Muscle layer of duodenum (tissue), 2 donors: ENCODE data around the gene HPS3.
A peak's percentile ranks its signal among the peaks of the same experiment; 100 is the strongest.
"Not testable (repeated sequence)": the region's sequence is repeated elsewhere in the genome, so short reads cannot be mapped to it uniquely, and the experiment has no call there.

Source experiments
- H3K27ac ChIP-seq: one replicate; pipeline ENCODE4 v1.7.0; 2013; ENCODE audit warnings: mild to moderate bottlenecking, low read length
- H3K27me3 ChIP-seq: one replicate; pipeline ENCODE4 v1.7.0; 2013; ENCODE audit warnings: low read depth, mild to moderate bottlenecking, control low read depth, low read length
- H3K36me3 ChIP-seq, 2 donors: one replicate each; pipeline ENCODE4 v1.7.0; 2013; ENCODE audit warnings: low read length in 2 of 2, control low read depth in 1 of 2, mild to moderate bottlenecking in 1 of 2; ENCODE audit not compliant: insufficient read depth in 2 of 2, control insufficient read depth in 1 of 2
- H3K4me1 ChIP-seq, 2 donors: one replicate each; pipeline ENCODE4 v1.7.0; 2013; ENCODE audit warnings: low read length in 2 of 2, mild to moderate bottlenecking in 2 of 2, control low read depth in 1 of 2, moderate library complexity in 1 of 2; ENCODE audit not compliant: insufficient read depth in 2 of 2, control insufficient read depth in 1 of 2
- H3K4me3 ChIP-seq, 2 donors: one replicate each; pipeline ENCODE4 v1.7.0; 2013; ENCODE audit warnings: low read length in 2 of 2, low read depth in 1 of 2, mild to moderate bottlenecking in 1 of 2
- H3K9me3 ChIP-seq, 2 donors: one replicate each; pipeline ENCODE4 v1.7.0; 2013; ENCODE audit warnings: low read length in 2 of 2, control low read depth in 1 of 2, mild to moderate bottlenecking in 1 of 2; ENCODE audit not compliant: control insufficient read depth in 1 of 2
- donor health status: healthy.

The HPS3 gene

GRCh38 chr3:149215515-149215914, 86.1 kb downstream of the HPS3 start:
- H3K4me3 ChIP-seq: no peak overlapping the region
- H3K27me3 ChIP-seq: no peaks in the 10 kb centered on the region
- no peaks in the 10 kb centered on the region for H3K36me3 ChIP-seq
- H3K9me3 ChIP-seq: no peaks in the 10 kb centered on the region
- no peak overlapping the region for H3K27ac ChIP-seq
- peaks cover 0 to 5% of the 10 kb centered on the region in 2 donors for H3K4me1 ChIP-seq

DNA sequence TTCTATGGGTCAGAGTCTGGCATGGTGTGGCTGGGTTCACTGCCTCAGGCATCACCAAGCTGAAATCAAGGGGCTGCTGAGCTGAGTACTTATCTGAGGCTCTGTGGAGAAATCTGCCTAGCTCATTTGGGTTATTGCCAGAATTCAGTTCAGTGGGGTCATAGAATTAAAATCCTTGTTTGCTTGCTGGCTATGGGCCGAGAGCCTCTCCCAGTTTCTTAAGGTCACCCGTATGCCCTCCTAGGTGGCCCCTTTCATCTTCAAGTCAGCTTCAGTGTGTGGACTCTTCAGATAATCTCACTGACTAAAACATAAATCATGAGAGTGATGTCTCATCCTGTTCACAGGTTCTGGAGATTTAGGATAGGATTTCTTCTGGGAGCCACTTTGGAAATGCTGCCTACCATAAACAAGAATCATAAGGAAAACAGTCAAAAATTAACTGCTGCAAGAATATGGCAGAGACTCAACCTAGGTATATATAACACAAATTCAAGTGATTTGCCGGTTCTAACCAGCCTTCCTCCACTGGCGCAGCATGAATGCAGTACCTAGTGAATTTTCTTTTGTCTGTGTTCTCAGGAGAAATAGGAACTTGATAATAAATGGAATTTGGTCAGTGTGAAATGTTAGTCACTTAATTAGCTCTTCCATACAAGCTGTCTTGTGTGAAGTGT, 86.9 kb downstream of the HPS3 start:
- H3K9me3 ChIP-seq: no peaks in the 10 kb centered on the region
- no peaks in the 10 kb centered on the region for H3K36me3 ChIP-seq
- H3K4me3 ChIP-seq: no peak overlapping the region
- H3K4me1 ChIP-seq: peaks cover 0 to 5% of the 10 kb centered on the region in 2 donors
- H3K27ac ChIP-seq: peak overlapping the region; percentile 0
- H3K27me3 ChIP-seq: no peaks in the 10 kb centered on the region

GRCh38 chr3:149217347-149217746, 87.9 kb downstream of the HPS3 start:
- Histone ChIP-seq H3K27ac (no peak overlapping the region), H3K4me3 (no peak overlapping the region), H3K36me3 (no peaks in the 10 kb centered on the region)

DNA sequence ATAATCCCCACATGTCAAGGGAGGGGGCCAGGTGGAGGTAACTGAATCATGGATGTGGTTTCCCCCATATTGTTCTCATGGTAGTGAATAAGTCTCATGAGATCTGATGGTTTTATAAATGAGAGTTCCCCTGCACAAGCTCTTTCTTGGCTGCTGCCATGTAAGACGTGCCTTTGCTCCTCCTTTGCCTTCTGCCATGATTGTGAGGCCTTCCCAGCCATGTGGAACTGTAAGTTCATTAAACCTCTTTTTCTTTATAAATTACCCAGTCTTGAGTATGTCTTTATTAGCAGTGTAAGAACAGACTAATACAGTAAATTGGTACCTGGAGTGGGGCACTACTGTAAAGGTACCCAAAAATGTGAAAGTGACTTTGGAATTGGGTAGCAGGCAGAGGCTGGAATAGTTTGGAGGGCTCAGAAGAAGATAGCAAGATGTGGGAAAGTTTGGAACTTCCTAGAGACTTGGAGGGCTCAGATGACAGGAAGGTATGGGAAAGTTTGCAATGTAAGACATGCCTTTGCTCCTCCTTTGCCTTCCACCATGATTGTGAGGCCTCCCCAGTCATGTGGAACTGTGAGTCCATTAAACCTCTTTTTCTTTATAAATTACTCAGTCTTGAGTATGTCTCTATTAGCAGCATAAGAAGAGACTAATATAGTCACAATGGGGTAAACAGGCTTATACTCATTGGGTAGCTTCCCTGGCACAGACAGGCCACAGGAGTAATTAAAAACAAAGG, 90.1 kb downstream of the HPS3 start:
- not testable (repeated sequence) for H3K27ac ChIP-seq, H3K4me3 ChIP-seq, H3K9me3 ChIP-seq, H3K36me3 ChIP-seq, H3K27me3 ChIP-seq, H3K4me1 ChIP-seq

More at GRCh38 chr3:149217347-149217746, 87.9 kb downstream of the HPS3 start:
- Histone ChIP-seq H3K4me1 (peaks cover 0 to 5% of the 10 kb centered on the region in 2 donors), H3K27me3 (no peaks in the 10 kb centered on the region), H3K9me3 (no peaks in the 10 kb centered on the region)

DNA sequence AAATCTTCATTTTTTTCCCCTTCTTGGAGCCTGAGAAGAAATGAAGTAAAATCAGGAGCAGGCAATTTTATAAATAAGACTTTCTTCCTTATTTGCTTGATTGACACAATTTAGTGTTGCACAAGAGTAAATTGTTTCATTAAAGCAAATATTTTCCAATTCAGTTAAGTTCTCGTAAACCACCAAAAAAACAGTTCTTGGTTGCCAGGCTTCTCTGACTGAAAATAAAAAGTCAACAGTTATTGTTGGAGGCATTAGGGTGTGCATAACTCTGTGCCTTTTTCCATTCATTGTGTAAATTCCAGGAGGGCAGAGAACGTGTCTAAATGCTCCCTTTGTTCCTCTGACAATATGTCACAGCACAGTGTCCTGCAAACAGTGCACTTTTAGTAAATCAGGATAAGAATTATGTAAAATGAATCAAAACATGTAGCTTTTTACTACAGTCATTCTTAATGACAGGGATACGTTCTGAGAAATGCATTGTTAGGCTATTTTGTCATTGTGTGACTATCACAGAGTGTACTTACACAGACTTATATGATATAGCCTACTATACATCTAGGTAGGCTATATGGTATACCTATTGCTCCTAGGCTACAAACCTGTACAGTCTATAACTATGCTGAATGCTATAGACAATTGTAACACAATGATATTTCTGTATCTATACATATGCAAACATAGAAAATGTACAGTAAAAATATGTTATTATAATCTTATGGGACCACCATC, 92.5 kb downstream of the HPS3 start, which contains the start of gene CP:
CP (minus strand) TSS at position 47 of the 735 bp plus-strand sequence; CDS start at position 10, 37 bp downstream.
- no peaks in the 10 kb centered on the region for H3K9me3 ChIP-seq
- no peaks in the 10 kb centered on the region for H3K36me3 ChIP-seq
- H3K4me3 ChIP-seq: no peak within 1 kb of the TSS
- no peaks in the 10 kb centered on the region for H3K4me1 ChIP-seq
- H3K27me3 ChIP-seq: no peaks in the 10 kb centered on the region
- H3K27ac ChIP-seq: no peak within 1 kb of the TSS
